HG03060 (cell line): Measurements from ENCODE around the gene OTX1.
"Not testable (repeated sequence)": the region's sequence is repeated elsewhere in the genome, so short reads cannot be mapped to it uniquely, and the experiment has no call there.

Source experiments
- ATAC-seq: cut with Tn5 transposase; IDR thresholded peaks from one replicate; pipeline ENCODE4 v1.9.1; 2021; ENCODE audit warnings: low read depth, moderate number of reproducible peaks; ENCODE audit not compliant: unreplicated experiment

The OTX1 gene

DNA sequence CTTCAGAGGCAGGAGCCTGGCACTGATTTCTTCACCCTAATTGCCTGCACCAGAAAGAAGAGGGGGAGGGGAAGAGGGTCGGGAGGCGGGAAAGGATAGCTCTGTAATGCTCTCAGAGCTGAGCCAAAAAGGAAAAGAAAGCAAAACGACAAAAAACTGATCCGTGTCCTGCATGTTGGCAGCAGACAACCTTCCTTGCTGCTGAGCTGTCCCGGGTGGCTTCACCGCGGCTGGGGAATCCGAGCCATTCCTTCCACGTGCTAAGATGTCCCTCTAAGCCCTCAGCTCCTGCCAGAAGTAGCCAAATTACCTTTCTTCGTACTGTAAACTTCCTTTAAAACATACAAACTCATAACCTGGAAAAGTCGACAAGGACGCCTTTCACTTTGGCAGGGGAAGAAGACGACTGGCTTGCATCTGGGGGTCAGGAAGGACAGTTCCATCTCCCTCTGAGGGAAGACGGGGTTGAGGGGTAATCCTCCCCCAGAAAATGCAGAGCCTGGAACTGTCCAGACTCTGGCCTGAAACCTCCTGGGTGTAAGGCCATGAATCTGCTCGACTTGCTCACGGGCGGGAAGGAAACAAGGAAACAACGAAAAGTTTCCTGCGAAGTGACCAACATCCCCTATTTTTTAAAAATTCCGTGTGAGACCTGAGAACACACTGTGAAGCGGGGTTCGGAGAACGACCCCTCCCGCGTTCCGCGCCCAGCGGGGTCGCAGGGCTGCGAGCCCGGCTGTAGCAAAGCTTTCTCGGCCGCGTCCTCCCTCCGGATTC lies 7.7 kb downstream of the OTX1 start:
- no peak for ATAC-seq

DNA sequence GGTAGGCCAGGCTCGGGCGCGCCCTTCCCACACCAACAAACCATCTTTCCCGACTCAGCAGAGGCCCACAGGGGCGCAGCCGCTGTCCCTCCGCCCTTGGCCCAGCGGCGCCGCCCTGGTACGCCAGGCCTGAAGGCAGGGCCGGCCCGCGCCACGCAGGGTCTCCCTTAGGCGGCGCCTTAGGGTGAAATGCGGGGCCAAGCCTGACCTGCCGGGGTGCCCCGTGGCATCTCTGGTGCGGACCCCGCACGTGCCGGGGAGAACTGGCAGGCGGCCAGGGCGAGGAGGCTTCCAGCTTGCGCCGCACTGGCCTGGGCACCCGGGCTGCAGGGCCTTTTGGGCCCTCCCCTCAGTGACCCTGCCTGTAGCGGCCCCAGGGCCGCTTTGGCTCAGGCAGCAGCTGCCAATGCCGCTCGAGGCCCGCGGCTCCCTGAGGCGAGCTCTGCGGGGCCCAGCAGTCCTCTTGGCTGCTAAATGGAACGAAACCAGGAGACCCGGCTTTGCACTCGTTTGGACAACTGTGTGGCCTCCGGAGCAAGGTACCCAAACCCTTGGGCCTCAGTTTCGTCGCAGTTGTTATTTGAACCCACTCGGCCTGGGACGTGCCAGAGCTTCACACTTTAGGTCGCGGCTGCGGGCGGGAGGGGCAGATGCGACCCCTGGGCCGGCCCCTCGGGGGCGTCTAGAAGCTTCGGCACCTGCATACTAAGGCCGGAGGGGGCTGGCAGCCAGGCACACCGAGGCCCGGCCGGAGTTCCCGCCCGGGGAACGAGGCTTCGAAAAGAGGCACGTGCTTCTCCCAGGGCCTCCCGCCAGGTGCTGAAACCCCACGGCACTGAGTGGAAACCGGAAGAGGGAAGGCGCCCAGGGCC lies 8.5 kb downstream of the OTX1 start:
- no peak for ATAC-seq

DNA sequence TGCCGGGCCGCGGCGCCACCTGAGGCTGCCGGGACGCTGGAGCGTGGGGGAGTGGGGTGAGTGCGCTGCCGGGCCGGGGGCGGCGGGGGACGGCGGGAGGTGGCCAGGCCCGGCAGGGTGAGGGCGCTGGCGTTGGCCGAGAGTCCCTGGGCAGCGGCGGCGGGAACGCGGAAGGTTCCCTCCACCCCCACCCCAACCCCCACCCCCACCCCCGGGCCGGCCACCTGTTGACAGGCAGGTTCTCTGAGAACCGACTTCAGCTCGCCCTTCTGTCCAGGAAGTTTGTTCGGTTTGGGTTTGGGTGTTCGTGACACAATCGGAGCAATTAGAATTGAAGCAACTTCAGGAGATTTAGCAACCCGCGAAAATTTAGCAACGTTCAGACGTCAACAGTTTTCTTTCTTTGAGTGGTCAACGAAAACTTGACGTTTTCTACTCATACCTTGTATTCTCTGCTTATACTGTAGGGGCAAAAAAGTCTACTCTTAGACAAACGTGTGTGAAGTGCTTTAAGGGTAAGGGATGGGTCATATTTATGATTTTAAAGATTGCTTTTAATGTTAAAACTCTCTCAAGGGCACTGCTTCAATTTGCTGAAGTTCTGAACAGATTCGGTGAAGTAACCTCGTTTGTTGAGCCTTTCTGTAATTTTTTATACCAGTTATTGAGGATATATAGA lies 9.3 kb downstream of the OTX1 start:
- no peak for ATAC-seq

- ATAC-seq = no peak
Measured at GRCh38 chr2:63060472-63060991, 9.9 kb downstream of the OTX1 start.

DNA sequence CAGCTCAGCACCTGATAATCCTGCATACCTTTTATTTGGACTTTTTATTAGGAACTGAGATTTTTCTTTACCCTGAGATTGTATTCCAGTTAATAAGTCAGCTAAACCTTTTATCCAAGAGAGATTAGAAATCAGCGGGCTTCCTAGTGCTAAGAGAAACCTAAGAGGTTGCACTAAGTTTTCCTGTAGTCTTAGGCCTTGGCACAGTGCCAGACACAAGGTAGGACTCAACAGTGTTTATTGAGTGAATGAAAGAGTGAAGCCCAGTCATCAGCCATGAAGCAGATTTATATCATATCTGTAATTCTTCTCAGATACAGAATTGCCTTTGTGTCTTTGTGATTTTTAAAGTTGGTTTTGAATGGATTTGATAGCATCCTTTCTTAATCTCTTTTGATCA lies 13.6 kb downstream of the OTX1 start:
- ATAC-seq = no peak

- ATAC-seq = no peak
Measured at GRCh38 chr2:63064661-63065060, 14.0 kb downstream of the OTX1 start.

- no peak for ATAC-seq
Measured at GRCh38 chr2:63066265-63066664, 15.6 kb downstream of the OTX1 start.

DNA sequence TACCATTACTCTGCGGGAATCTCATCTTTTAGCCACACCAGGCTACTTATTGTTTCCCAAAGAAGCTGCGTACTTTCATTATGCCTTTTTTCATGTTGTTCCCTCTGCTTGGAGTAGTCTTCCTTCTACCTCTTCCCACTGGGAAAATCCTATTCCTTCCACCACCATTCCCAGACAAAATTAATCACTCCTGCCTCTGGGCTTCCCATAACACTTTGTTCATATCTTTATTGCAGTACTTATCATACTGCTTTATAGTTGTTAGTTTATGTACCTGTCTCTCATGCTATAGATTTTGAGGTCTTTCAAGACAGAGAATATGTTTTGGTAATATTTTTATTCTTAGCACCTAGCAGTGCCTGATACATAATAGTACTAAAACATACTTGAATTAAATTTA lies 16.2 kb downstream of the OTX1 start:
- ATAC-seq = no peak

GRCh38 chr2:63071664-63072063 lies 21.0 kb downstream of the OTX1 start:
- no peak for ATAC-seq

DNA sequence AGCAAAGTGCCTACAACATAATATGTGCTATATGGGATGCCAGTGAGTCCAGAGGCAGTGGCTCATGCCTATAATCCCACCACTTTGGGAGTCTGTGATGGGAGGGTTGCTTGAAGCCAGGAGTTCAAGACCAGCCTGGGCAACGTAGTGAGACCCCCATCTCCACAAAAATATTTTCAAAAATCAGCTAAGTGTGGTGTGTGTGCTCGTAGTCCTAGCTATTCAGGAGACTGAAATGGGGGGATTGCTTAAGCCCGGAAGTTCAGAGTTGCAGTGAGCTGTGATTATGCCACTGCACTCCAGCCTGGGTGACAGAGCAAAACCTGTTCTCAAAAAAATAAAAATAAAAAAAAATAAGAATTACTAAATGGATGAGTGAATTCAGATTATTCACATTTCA lies 23.4 kb downstream of the OTX1 start:
- no peak for ATAC-seq

- ATAC-seq = not testable (repeated sequence)
Measured at GRCh38 chr2:63074399-63074798, 23.8 kb downstream of the OTX1 start.

DNA sequence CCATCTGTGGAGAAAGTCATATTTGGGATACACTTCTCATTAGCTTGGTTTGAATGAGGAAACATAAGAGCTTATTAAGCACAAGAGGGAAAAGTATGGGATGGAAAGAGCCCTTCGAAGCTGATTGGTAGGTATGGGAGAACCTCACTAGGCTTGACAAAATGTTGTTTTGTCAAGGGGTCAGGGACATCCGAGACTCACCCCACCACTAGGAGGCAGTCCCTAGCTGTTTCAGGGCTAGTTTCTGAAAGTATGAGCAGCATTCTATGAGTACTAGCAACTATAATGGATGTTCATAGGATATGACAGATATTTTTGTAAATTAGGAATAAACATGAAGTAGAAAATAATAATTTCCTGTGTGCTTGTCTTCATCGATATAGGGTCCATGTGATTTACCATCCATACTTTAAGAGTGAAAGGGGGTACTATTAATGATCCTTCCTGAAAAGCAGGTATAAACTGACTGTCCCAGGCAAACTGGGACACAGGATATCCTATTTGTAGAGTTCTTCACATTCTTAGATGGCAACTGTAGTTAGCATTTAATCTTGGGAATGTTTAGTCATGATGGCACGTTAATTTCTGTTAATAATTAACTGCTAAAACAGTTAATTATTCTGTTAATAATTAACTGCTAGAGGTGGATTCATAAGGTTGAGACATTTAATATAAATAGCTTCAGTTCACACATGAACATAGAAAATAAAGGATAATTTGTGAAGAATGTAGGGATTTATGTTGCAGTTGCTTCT lies 28.4 kb downstream of the OTX1 start:
- ATAC-seq = no peak

GRCh38 chr2:63081404-63081803 lies 30.8 kb downstream of the OTX1 start:
- no peak for ATAC-seq

- no peak for ATAC-seq
Measured at GRCh38 chr2:63086687-63087086, 36.1 kb downstream of the OTX1 start.

DNA sequence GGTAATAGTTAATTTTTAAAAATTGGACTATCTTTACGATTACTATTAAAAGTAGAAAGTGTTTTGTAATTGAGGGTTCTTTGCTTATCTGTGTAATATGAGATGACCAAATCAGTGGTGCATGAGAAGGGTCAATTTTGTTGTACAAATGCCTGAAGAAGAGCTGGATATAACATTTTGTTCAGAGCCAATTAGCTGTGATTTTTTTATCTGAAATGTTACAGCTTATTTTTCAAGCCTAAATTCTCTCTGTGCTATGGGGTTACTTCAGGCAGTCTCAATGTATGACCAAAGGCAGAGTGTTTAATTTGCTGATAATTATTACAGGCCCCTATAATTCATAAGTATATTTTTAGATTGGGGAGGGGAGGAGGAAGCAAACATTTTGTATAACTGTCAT lies 41.8 kb downstream of the OTX1 start:
- no peak for ATAC-seq

DNA sequence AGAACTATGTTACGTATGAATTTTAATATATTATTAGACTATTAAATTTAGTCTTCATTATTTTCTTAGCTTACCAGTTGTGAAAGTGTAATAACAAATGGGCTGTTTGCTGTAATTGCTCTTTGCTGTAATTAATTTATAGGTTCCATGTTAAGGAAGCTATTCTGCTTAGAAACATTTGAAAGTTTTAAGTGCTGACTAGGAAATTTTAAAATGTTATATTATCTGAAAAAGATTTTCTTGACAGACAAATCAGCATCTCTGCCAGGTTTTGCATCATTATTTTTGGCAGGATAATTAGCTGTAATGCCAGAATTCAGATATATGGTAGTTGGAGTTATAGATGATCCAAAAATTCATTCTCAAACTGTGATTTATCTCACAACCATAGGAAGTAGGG lies 42.2 kb downstream of the OTX1 start:
- no peak for ATAC-seq

- no peak for ATAC-seq
Measured at GRCh38 chr2:63093502-63093901, 42.9 kb downstream of the OTX1 start.

DNA sequence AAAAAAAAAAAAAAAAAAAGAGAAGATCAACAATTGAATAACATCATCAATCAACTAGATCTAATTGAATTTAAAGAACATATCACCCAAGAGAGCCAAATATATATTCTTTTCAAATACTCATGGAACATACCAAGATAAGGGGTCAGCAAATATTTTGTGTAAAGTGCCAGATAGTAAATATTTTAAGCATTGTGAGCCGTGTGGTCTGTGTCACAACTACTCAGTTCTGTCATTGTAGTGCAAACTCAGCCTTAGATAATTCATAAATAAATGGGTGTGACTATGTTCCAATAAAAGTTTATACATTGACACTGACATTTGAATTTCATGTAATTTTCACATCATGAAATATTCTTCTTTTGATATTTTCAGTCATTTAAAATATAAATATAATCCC lies 45.9 kb downstream of the OTX1 start:
- ATAC-seq = no peak

DNA sequence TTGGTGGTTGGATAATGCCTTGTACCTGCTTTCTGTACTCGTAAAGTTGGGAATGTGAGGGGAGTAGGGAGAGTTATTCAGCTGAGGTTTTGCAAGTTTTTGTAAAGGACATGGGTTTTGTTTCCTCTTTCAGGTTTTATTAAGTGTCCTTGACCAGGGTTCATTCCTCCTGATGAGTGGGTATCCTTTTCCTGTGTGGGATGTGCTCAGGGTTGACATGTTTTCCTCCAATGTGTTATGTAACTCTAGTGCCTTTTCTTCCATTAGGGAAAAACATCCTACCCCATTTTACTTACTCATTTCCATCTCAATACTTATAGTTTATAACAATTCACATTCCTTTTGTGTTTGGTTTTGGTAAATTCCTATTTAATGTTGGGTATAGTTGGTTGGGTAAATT lies 48.4 kb downstream of the OTX1 start:
- no peak for ATAC-seq

- no peak for ATAC-seq
Measured at GRCh38 chr2:63101954-63102353, 51.3 kb downstream of the OTX1 start.
